Pancreas (tissue), 10 donors: Measurements from ENCODE around the gene ARHGAP11A. TPM values are rescaled to one million over a fixed set of nuclear protein-coding genes. Genes with fewer than 3 reads are reported as not detected.
A peak's percentile ranks its signal among the peaks of the same experiment; 100 is the strongest.
"Not testable (repeated sequence)": the region's sequence is repeated elsewhere in the genome, so short reads cannot be mapped to it uniquely, and the experiment has no call there.

Source experiments
- ATAC-seq, 4 donors: fragments of 200-7000 bp; cut with Tn5 transposase; one replicate each; pipeline versions ENCODE4 v1.8.0 to v1.9.1; 2020; ENCODE audit warnings: mild to moderate bottlenecking in 4 of 4, moderate library complexity in 4 of 4
- DNase-seq, 6 donors: peaks; one replicate each; pipeline ENCODE4 v3.0.0-alpha.2; 2020
- FAIRE-seq: peaks from 2 replicates; lab custom pipeline; 2012; peaks lifted over from hg19 to GRCh38; lab: Jason Lieb, UNC
- H3K27ac ChIP-seq, 4 donors: fragments of 200-600 bp; sonication (generic); 1 replicate in 3 of 4; 2 replicates in 1 of 4; pipeline versions ENCODE4 v1.5.0 to v1.8.0; 2020
- H3K27me3 ChIP-seq, 4 donors: fragments of 200-600 bp; one replicate each; pipeline ENCODE4 v1.8.0; 2021
- H3K36me3 ChIP-seq, 3 donors: fragments of 200-600 bp; sonication (generic) in 1 of 3; one replicate each; pipeline versions ENCODE4 v1.5.0 to v1.8.0; 2020 to 2021
- H3K4me1 ChIP-seq, 3 donors: fragments of 200-600 bp; one replicate each; pipeline ENCODE4 v1.8.0; 2021
- H3K4me3 ChIP-seq, 4 donors: fragments of 200-600 bp; sonication (generic) in 2 of 4; one replicate each; pipeline versions ENCODE4 v1.5.0 to v1.8.0; 2020 to 2021
- H3K9me3 ChIP-seq, 4 donors: fragments of 200-600 bp; one replicate each; pipeline ENCODE4 v1.8.0; 2021
- CTCF ChIP-seq, 4 donors: fragments of 200-600 bp; sonication (generic) in 3 of 4; IDR thresholded peaks; one replicate each; pipeline versions ENCODE4 v1.5.0 to v1.8.0; 2021; ENCODE audit warnings: antibody characterized with exemption in 4 of 4
- WGBS, 2 donors: extraction: QIAGEN DNeasy Blood & Tissue Kit; methylation state at CpG; one replicate each; pipeline ENCODE4 v1.1.7; 2013; 5-methylcytosine and 5-hydroxymethylcytosine counted together
- intact Hi-C, 3 donors: fragments of 100-400 bp; cut with DNase I; formaldehyde crosslinking; loops; one replicate each; pipeline versions ENCODE4 v1.11.1 to v1.14.2; 2022
- polyA plus RNA-seq, 2 donors: library from polyadenylated mRNA; stranded (reverse); fragments of 200-250 nt; gene quantifications; one replicate each; pipeline ENCODE4 v1.2.3, GENCODE V29; 2013
- total RNA-seq, 6 donors: library from RNA; stranded (reverse); fragmentation: NEBNext Ultra II Directional in 4 of 6; extraction: Animal tissue kit (Norgen Biotek cat#: 25700) in 4 of 6; gene quantifications; one replicate each; pipeline versions ENCODE4 v1.2.1 to v1.2.4, GENCODE V29; 2021 to 2023
- donor health status: healthy with polysubstance abuse.
- donor health status: DM: no; HTN: no; CAD: no; lungs with moderate emphysema.
- donor health status: DM: no; HTN: no; CAD: no.
- donor health status: control.
- donor health status: control.
- donor health status: Bipolar disorder and iron deficiency.
- donor health status: DM: yes; HTN: yes; CAD: no.
- donor health status: DM: no; HTN: no; CAD: no.
- donor health status: DM: no; HTN: no; CAD: no.
- donor health status: DM: yes; HTN: yes; CAD: no.

Gene ARHGAP11A
- total RNA-seq (1 to 10 TPM; 1.0 to 3.2 (median 3.1) TPM), polyA plus RNA-seq (1 to 10 TPM in 1 of 2 donors, under 1 TPM in 1; 0.80 to 3.4 TPM)

- H3K27me3 ChIP-seq, FAIRE-seq, H3K9me3 ChIP-seq, H3K36me3 ChIP-seq, H3K4me1 ChIP-seq, intact Hi-C loops: not testable (repeated sequence)
- peak; percentile 66 to 85 (median 71) for DNase-seq
- Histone ChIP-seq H3K27ac (peak within 1 kb of the TSS in 3 of 4 donors; percentile 39 to 83 (median 81)), H3K4me3 (peak within 1 kb of the TSS; percentile 8 to 55 (median 26))
- peak; percentile 87 to 93 (median 89) for ATAC-seq
- WGBS, 2 donors = 0% methylated on average over 22 to 32 of the region's 43 CpGs
Observed at GRCh38 chr15:32615051-32615870, at the start of gene ARHGAP11A. Gene ARHGAP11A, plus strand, starts transcription at chr15:32615504. Its CDS starts 708 bp downstream, at chr15:32616212.

GRCh38 chr15:32568988-32569387 is 46.3 kb upstream of the ARHGAP11A start:
- H3K36me3 ChIP-seq, intact Hi-C loops, FAIRE-seq, H3K27ac ChIP-seq, H3K27me3 ChIP-seq, H3K9me3 ChIP-seq, H3K4me3 ChIP-seq, H3K4me1 ChIP-seq, DNase-seq: not testable (repeated sequence)
- ATAC-seq = peak in 2 of 4 donors; percentile 47 to 48
- WGBS, 2 donors = 13 to 26% methylated on average over 1 of the region's 3 CpGs

GRCh38 chr15:32578482-32578881 is 36.8 kb upstream of the ARHGAP11A start:
- intact Hi-C loops, FAIRE-seq, H3K4me3 ChIP-seq, ATAC-seq, DNase-seq, H3K4me1 ChIP-seq, H3K27ac ChIP-seq, H3K36me3 ChIP-seq, H3K9me3 ChIP-seq, H3K27me3 ChIP-seq: not testable (repeated sequence)
- 33 to 71% methylated on average over 1 to 2 of the region's 4 CpGs for WGBS, 2 donors

GRCh38 chr15:32585844-32586243 is 29.5 kb upstream of the ARHGAP11A start:
- H3K27me3 ChIP-seq, H3K36me3 ChIP-seq, H3K4me3 ChIP-seq, ATAC-seq, H3K4me1 ChIP-seq, H3K27ac ChIP-seq, DNase-seq, intact Hi-C loops, H3K9me3 ChIP-seq, FAIRE-seq: not testable (repeated sequence)
- whole genome bisulfite sequencing, 2 donors = 83 to 96% methylated on average over 2 to 3 of the region's 4 CpGs

GRCh38 chr15:32593151-32593550 is 22.2 kb upstream of the ARHGAP11A start, which contains the start of gene GOLGA8N:
Gene GOLGA8N, plus strand, starts transcription at chr15:32593456.
- FAIRE-seq, H3K36me3 ChIP-seq, H3K9me3 ChIP-seq, H3K27ac ChIP-seq, H3K27me3 ChIP-seq, DNase-seq, H3K4me1 ChIP-seq, H3K4me3 ChIP-seq, intact Hi-C loops, ATAC-seq: not testable (repeated sequence)
- WGBS, 2 donors = 91% methylated on average over 4 to 6 of the region's 8 CpGs

GRCh38 chr15:32609518-32609917 is 5.8 kb upstream of the ARHGAP11A start:
- peak; percentile 29 to 49 (median 39) for ATAC-seq
- H3K4me1 ChIP-seq, H3K27ac ChIP-seq, FAIRE-seq, H3K4me3 ChIP-seq, H3K27me3 ChIP-seq, H3K9me3 ChIP-seq, H3K36me3 ChIP-seq, intact Hi-C loops, DNase-seq: not testable (repeated sequence)
- 56 to 63% methylated on average over 2 of the region's 2 CpGs for WGBS, 2 donors

- H3K36me3 ChIP-seq, H3K27ac ChIP-seq, DNase-seq, H3K9me3 ChIP-seq, H3K4me1 ChIP-seq, H3K27me3 ChIP-seq, H3K4me3 ChIP-seq, intact Hi-C loops: not testable (repeated sequence)
- 0 to 3% methylated on average over 2 of the region's 3 CpGs for WGBS, 2 donors
- ATAC-seq (peak; percentile 23 to 49 (median 42)), FAIRE-seq (peak; percentile 53)
- TF ChIP-seq CTCF (IDR thresholded peaks at IDR 0.05) = peak in 1 of 4 donors; percentile 19
Observed at GRCh38 chr15:32610719-32611118, 4.6 kb upstream of the ARHGAP11A start.

GRCh38 chr15:32614712-32615050 is 623 bp upstream of the ARHGAP11A start:
- H3K36me3 ChIP-seq, FAIRE-seq, H3K27me3 ChIP-seq, H3K4me1 ChIP-seq, intact Hi-C loops, H3K9me3 ChIP-seq: not testable (repeated sequence)
- DNase-seq (peak in 2 of 6 donors; percentile 46 to 61), ATAC-seq (peak; percentile 68 to 78 (median 74))
- Histone ChIP-seq H3K4me3 (peak overlapping the region; percentile 8 to 55 (median 26)), H3K27ac (peak overlapping the region in 3 of 4 donors; percentile 39 to 83 (median 78))
- 0% methylated on average over 6 to 11 of the region's 16 CpGs for WGBS, 2 donors

- whole genome bisulfite sequencing, 2 donors = 1 to 2% methylated on average over 14 to 18 of the region's 24 CpGs
- H3K27ac ChIP-seq = not testable (repeated sequence)
Observed at GRCh38 chr15:32615871-32616426, 645 bp downstream of the ARHGAP11A start.

More at GRCh38 chr15:32615871-32616426, 645 bp downstream of the ARHGAP11A start:
- H3K4me1 ChIP-seq, ATAC-seq, intact Hi-C loops, DNase-seq, FAIRE-seq, H3K36me3 ChIP-seq, H3K27me3 ChIP-seq, H3K9me3 ChIP-seq: not testable (repeated sequence)
- H3K4me3 ChIP-seq = peak overlapping the region; percentile 8 to 55 (median 26)
